ENCODE data around the gene SMYD3. TPM values are rescaled to one million over a fixed set of nuclear protein-coding genes. Genes with fewer than 3 reads are reported as not detected.

SMYD3 gene
- total and polyA plus RNA-seq, 2 of the 4 experiments (the other 2 are of a cell fraction) = 26.5 to 37.6 TPM

DNA sequence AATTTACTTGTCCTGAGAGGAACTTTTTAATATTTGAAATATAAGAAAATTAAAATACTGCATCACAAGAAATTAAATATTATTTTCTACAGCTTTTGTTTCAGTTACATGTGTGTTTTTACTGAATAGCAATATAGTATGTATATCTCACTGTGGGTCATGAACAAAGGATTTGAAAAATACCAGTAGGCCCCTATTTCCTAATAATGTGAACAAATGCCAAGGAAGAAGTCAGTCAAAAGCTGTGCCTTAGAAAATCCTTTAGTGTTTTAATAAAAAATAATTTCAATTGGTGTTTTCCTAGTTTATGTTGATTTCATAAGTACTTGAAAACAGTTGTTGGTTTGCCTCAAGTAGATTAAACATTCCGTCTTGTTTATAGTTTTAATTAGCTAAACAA, 46.7 kb downstream of the SMYD3 start:
- intact Hi-C loops (cut with micrococcal nuclease) = loop anchor here (10.0 kb wide), 1 partner anchor 336 kb away; no protein-coding TSS in a partner anchor
- H2BK5ac ChIP-seq (ENCODE audit: low read depth, low read length, poor library complexity, severe bottlenecking) = no peak overlapping the region
- H3K56ac ChIP-seq (ENCODE audit: extremely low read depth, insufficient read depth, low read length) = no peak overlapping the region
- no peaks in the 10 kb centered on the region for H3K36me3 ChIP-seq (ENCODE audit: control insufficient read depth, insufficient read depth, low read length)
- no peak overlapping the region for H3K23ac ChIP-seq (ENCODE audit: low read depth, low read length)
- ATAC-seq (ENCODE audit: low read depth) (no peak), DNase-seq (no peak)
- H3K79me1 ChIP-seq (ENCODE audit: low read depth in 1 of 2, low read length in 2 of 2) = peaks cover 4 to 13% of the 10 kb centered on the region in 2 experiments; a peak in 3 of 4 replicates
- no peak overlapping the region for H2BK15ac ChIP-seq (ENCODE audit: low read depth, low read length)
- H3K27me3 ChIP-seq (ENCODE audit: control insufficient read depth, insufficient read depth, low read length) = no peaks in the 10 kb centered on the region
- H3K18ac ChIP-seq (ENCODE audit: low read depth, low read length) = no peak overlapping the region
- H3K9me1 ChIP-seq (ENCODE audit: insufficient read depth, low read length) = no peaks in the 10 kb centered on the region
- no TSS peak for BruUV-seq (replicated peaks)
- dilution Hi-C loops (cut with HindIII; ENCODE audit: low sequenced_read_pairs, unreplicated experiment) = no loop called here
- in situ Hi-C loops (cut with MboI; ENCODE audit: low sequenced_read_pairs) = no loop called here
- TF ChIP-seq, protein P1, sequence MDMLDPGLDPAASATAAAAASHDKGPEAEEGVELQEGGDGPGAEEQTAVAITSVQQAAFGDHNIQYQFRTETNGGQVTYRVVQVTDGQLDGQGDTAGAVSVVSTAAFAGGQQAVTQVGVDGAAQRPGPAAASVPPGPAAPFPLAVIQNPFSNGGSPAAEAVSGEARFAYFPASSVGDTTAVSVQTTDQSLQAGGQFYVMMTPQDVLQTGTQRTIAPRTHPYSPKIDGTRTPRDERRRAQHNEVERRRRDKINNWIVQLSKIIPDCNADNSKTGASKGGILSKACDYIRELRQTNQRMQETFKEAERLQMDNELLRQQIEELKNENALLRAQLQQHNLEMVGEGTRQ (IDR thresholded peaks at IDR 0.05; ENCODE audit: low read depth, low read length) = no peak
- TF ChIP-seq MAZ (IDR thresholded peaks at IDR 0.05; ENCODE audit: borderline replicate concordance, low read depth, low read length) (no peak), CHD1 (IDR thresholded peaks at IDR 0.05; ENCODE audit: low read depth, low read length) (no peak), RAD21 (IDR thresholded peaks at IDR 0.05; ENCODE audit: low read length) (no peak), MXI1 (IDR thresholded peaks at IDR 0.05; ENCODE audit: borderline replicate concordance, low read depth, low read length) (no peak), RCOR1 (IDR thresholded peaks at IDR 0.05; ENCODE audit: insufficient replicate concordance, low read length) (no peak), MAFK (IDR thresholded peaks at IDR 0.05; ENCODE audit: low read depth, low read length) (no peak), RFX5 (IDR thresholded peaks at IDR 0.05; ENCODE audit: low read depth, low read length) (no peak), CEBPB (IDR thresholded peaks at IDR 0.05; ENCODE audit: low read depth, low read length) (no peak), FOS (IDR thresholded peaks at IDR 0.05; ENCODE audit: low read depth, low read length) (no peak), SMC3 (IDR thresholded peaks at IDR 0.05; ENCODE audit: low read depth, low read length) (no peak)
- TF ChIP-seq, protein P2, sequence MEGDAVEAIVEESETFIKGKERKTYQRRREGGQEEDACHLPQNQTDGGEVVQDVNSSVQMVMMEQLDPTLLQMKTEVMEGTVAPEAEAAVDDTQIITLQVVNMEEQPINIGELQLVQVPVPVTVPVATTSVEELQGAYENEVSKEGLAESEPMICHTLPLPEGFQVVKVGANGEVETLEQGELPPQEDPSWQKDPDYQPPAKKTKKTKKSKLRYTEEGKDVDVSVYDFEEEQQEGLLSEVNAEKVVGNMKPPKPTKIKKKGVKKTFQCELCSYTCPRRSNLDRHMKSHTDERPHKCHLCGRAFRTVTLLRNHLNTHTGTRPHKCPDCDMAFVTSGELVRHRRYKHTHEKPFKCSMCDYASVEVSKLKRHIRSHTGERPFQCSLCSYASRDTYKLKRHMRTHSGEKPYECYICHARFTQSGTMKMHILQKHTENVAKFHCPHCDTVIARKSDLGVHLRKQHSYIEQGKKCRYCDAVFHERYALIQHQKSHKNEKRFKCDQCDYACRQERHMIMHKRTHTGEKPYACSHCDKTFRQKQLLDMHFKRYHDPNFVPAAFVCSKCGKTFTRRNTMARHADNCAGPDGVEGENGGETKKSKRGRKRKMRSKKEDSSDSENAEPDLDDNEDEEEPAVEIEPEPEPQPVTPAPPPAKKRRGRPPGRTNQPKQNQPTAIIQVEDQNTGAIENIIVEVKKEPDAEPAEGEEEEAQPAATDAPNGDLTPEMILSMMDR (conservative IDR thresholded peaks at IDR 0.05; ENCODE audit: low read depth, low read length) = no peak
- CTCF ChIA-PET = interaction anchor here (0.7 to 1.1 kb wide), 2 partner anchors 13 to 18 kb away, joined by 3 to 4 read pairs; no protein-coding TSS in a partner anchor
- no peaks in the 10 kb centered on the region for H3K9me3 ChIP-seq (ENCODE audit: control insufficient read depth, insufficient read depth, low read length)
- POLR2A ChIA-PET (ENCODE audit: unreplicated experiment) = no interaction called here
- no peak overlapping the region for H3K9ac ChIP-seq (ENCODE audit: low read depth, low read length)
- no peak overlapping the region for H3K27ac ChIP-seq (ENCODE audit: insufficient read depth, low read length)
- no peak overlapping the region for H2BK20ac ChIP-seq (ENCODE audit: low read depth, low read length)
- no peaks in the 10 kb centered on the region for H3K4me1 ChIP-seq (ENCODE audit: control insufficient read depth, insufficient read depth, low read length)
- no peak overlapping the region for H3K14ac ChIP-seq (replicated peaks; ENCODE audit: low read depth, low read length)
- no peak overlapping the region for H4K8ac ChIP-seq (ENCODE audit: low read depth in 2 of 2, low read length in 2 of 2)
- no peak overlapping the region for H2AK9ac ChIP-seq (replicated peaks; ENCODE audit: low read depth, low read length, poor library complexity)
- H2BK120ac ChIP-seq (ENCODE audit: low read depth, low read length) = no peak overlapping the region
- no peak overlapping the region for H3K4me3 ChIP-seq (ENCODE audit: insufficient read depth, low read depth, low read length)
- no peak overlapping the region for H2AFZ ChIP-seq (replicated peaks; ENCODE audit: low read length, poor library complexity)
- H4K5ac ChIP-seq (ENCODE audit: low read depth, low read length) = no peak overlapping the region
- H3K4me2 ChIP-seq (ENCODE audit: low read depth, low read length) = no peak overlapping the region
- H4K20me1 ChIP-seq (ENCODE audit: insufficient read depth, low read length) = peaks cover 3% of the 10 kb centered on the region; the same call in 1 of the 2 replicates
- H2AK5ac ChIP-seq (ENCODE audit: low read depth, low read length) = no peak overlapping the region
- H3K4ac ChIP-seq (ENCODE audit: low read depth, low read length) = no peak overlapping the region
- no peak overlapping the region for H4K91ac ChIP-seq (ENCODE audit: insufficient read depth, low read depth, low read length)
- WGBS, 2 experiments (ENCODE audit: extremely low coverage in 2 of 2, insufficient read length in 1 of 2) = no CpG with 5 or more reads among the region's 1 CpG
